H9 (cell line): ENCODE results near the gene PARG. TPM values are rescaled to one million over a fixed set of nuclear protein-coding genes. Genes with fewer than 3 reads are reported as not detected.

Experiments
- DNase-seq: peaks from one replicate; pipeline ENCODE4 v3.0.0-alpha.2; 2017
- H2AFZ ChIP-seq: one replicate; pipeline ENCODE4 v1.6.1; 2013; ENCODE audit warnings: mild to moderate bottlenecking, low read length, control low read depth, moderate library complexity
- H2AK5ac ChIP-seq: 2 replicates; pipeline ENCODE4 v1.6.1; 2013; ENCODE audit warnings: low read length, control low read depth, mixed read lengths; ENCODE audit not compliant: insufficient read length
- H2BK120ac ChIP-seq: one replicate; pipeline ENCODE4 v1.6.1; 2013; ENCODE audit warnings: low read depth, mild to moderate bottlenecking, low read length, control low read depth, inconsistent platforms; ENCODE audit not compliant: poor library complexity, severe bottlenecking
- H2BK12ac ChIP-seq: 2 replicates; pipeline ENCODE4 v1.6.1; 2013; ENCODE audit warnings: low read length, control low read depth, mixed read lengths, low read depth; ENCODE audit not compliant: insufficient read length
- H2BK15ac ChIP-seq: 2 replicates; pipeline ENCODE4 v1.6.1; 2013; ENCODE audit warnings: low read depth, low read length, control low read depth
- H2BK20ac ChIP-seq: one replicate; pipeline ENCODE4 v1.6.1; 2013; ENCODE audit warnings: low read depth, mild to moderate bottlenecking, low read length, control low read depth, inconsistent platforms; ENCODE audit not compliant: poor library complexity, severe bottlenecking
- H2BK5ac ChIP-seq: 2 replicates; pipeline ENCODE4 v1.6.1; 2013; ENCODE audit warnings: low read length, control low read depth, mixed read lengths; ENCODE audit not compliant: insufficient read length
- H3K14ac ChIP-seq: 2 replicates; pipeline ENCODE4 v1.6.1; 2013; ENCODE audit warnings: low read length, control low read depth; ENCODE audit not compliant: insufficient read depth
- H3K18ac ChIP-seq: 2 replicates; pipeline ENCODE4 v1.6.1; 2013; ENCODE audit warnings: low read depth, mild to moderate bottlenecking, mixed read lengths, low read length, control low read depth; ENCODE audit not compliant: insufficient read length
- H3K23ac ChIP-seq: 2 replicates; pipeline ENCODE4 v1.6.1; 2013; ENCODE audit warnings: low read length, control low read depth, mixed read lengths, low read depth; ENCODE audit not compliant: insufficient read length
- H3K23me2 ChIP-seq: 2 replicates; pipeline ENCODE4 v1.6.1; 2013; ENCODE audit warnings: low read depth, mild to moderate bottlenecking, mixed read lengths, low read length, control low read depth; ENCODE audit not compliant: insufficient read length, poor library complexity, severe bottlenecking
- H3K27ac ChIP-seq: 2 replicates; pipeline ENCODE4 v1.5.1; 2013; ENCODE audit warnings: low read length, control low read depth, mixed read lengths, low read depth; ENCODE audit not compliant: insufficient read length
- H3K27me3 ChIP-seq: 2 replicates; pipeline ENCODE4 v1.6.1; 2013; ENCODE audit warnings: low read length, control low read depth, inconsistent platforms; ENCODE audit not compliant: insufficient read depth
- H3K4ac ChIP-seq: 2 replicates; pipeline ENCODE4 v1.6.1; 2013; ENCODE audit warnings: low read depth, mild to moderate bottlenecking, control low read depth, inconsistent platforms, low read length, moderate library complexity
- H3K4me1 ChIP-seq: 2 replicates; pipeline ENCODE4 v1.6.1; 2013; ENCODE audit warnings: low read length, control low read depth, inconsistent platforms; ENCODE audit not compliant: insufficient read depth
- H3K4me2 ChIP-seq: 2 replicates; pipeline ENCODE4 v1.6.1; 2013; ENCODE audit warnings: low read length, control low read depth, mixed read lengths; ENCODE audit not compliant: insufficient read length, insufficient read depth
- H3K56ac ChIP-seq: 2 replicates; pipeline ENCODE4 v1.6.1; 2013; ENCODE audit warnings: low read depth, mild to moderate bottlenecking, mixed read lengths, low read length, control low read depth; ENCODE audit not compliant: insufficient read length
- H3K79me1 ChIP-seq: 2 replicates; pipeline ENCODE4 v1.6.1; 2013; ENCODE audit warnings: low read depth, mild to moderate bottlenecking, moderate library complexity, low read length, control low read depth, inconsistent platforms; ENCODE audit not compliant: insufficient read depth, poor library complexity, severe bottlenecking
- H3K79me2 ChIP-seq: 2 replicates; pipeline ENCODE4 v1.6.1; 2013; ENCODE audit warnings: low read length, control low read depth, inconsistent platforms; ENCODE audit not compliant: insufficient read depth
- H3K9ac ChIP-seq: 2 replicates; pipeline ENCODE4 v1.6.1; 2013; ENCODE audit warnings: low read length, control low read depth, mixed read lengths; ENCODE audit not compliant: insufficient read length; ENCODE audit errors: extremely low read depth
- H3K9me3 ChIP-seq: one replicate; pipeline ENCODE4 v1.6.1; 2013; ENCODE audit warnings: low read depth, low read length, inconsistent platforms; ENCODE audit not compliant: control insufficient read depth
- H3T11ph ChIP-seq: one replicate; pipeline ENCODE4 v1.6.1; 2013; ENCODE audit warnings: mild to moderate bottlenecking, low read length, control low read depth, inconsistent platforms
- H4K20me1 ChIP-seq: one replicate; pipeline ENCODE4 v1.6.1; 2013; ENCODE audit not compliant: control insufficient read depth, insufficient read length, insufficient read depth
- H4K5ac ChIP-seq: 2 replicates; pipeline ENCODE4 v1.6.1; 2013; ENCODE audit warnings: low read depth, mild to moderate bottlenecking, mixed read lengths, low read length, control low read depth; ENCODE audit not compliant: insufficient read length
- H4K8ac ChIP-seq: replicated peaks from 2 replicates; pipeline ENCODE4 v1.6.1; 2013; ENCODE audit warnings: low read length, control low read depth, mixed read lengths, low read depth; ENCODE audit not compliant: insufficient read length
- H4K91ac ChIP-seq: 2 replicates; pipeline ENCODE4 v1.6.1; 2013; ENCODE audit warnings: low read depth, mild to moderate bottlenecking, moderate library complexity, mixed read lengths, low read length, control low read depth; ENCODE audit not compliant: insufficient read length
- H3K27ac Mint-ChIP-seq, 3 experiments: 2 replicates in 2 of 3; 3 replicates in 1 of 3; pipeline ENCODE4 v1.8.0; 2020 to 2021; ENCODE audit warnings: mixed read lengths in 3 of 3, mild to moderate bottlenecking in 1 of 3, moderate library complexity in 1 of 3
- H3K27me3 Mint-ChIP-seq: 2 replicates; pipeline ENCODE4 v1.8.0; 2021; ENCODE audit warnings: low read depth, mild to moderate bottlenecking, moderate library complexity, mixed read lengths
- H3K36me3 Mint-ChIP-seq, 3 experiments: 2 replicates in 2 of 3; 3 replicates in 1 of 3; pipeline ENCODE4 v1.8.0; 2020 to 2021; ENCODE audit warnings: low read depth in 3 of 3, mixed read lengths in 3 of 3; ENCODE audit not compliant: insufficient read depth in 1 of 3
- H3K4me1 Mint-ChIP-seq, 2 experiments: 2 replicates each; pipeline ENCODE4 v1.8.0; 2020; ENCODE audit warnings: mixed read lengths in 2 of 2
- H3K4me3 Mint-ChIP-seq, 2 experiments: 2 replicates in 1 of 2; 3 replicates in 1 of 2; pipeline ENCODE4 v1.8.0; 2020 to 2021; ENCODE audit warnings: mild to moderate bottlenecking in 2 of 2, mixed read lengths in 2 of 2, moderate library complexity in 1 of 2
- H3K9me3 Mint-ChIP-seq, 2 experiments: 2 replicates in 1 of 2; 3 replicates in 1 of 2; pipeline ENCODE4 v1.8.0; 2020; ENCODE audit warnings: mild to moderate bottlenecking in 2 of 2, mixed read lengths in 2 of 2, moderate library complexity in 1 of 2
- CTCF ChIP-seq: fragments of 200-600 bp; sonication (generic); conservative IDR thresholded peaks from 3 replicates; pipeline ENCODE4 v1.8.0; 2021; ENCODE audit warnings: antibody characterized with exemption, mild to moderate bottlenecking
- total RNA-seq: library from RNA; stranded (reverse); gene quantifications from 2 replicates; pipeline ENCODE4 v1.2.1, GENCODE V29; 2021

PARG gene
- total RNA-seq, 1 experiment from 2014 or later, result 48.3 TPM

- no peak overlapping the region for H3K14ac ChIP-seq
- H3K23ac ChIP-seq, result no peak overlapping the region
- H3K56ac ChIP-seq, result no peak overlapping the region
- peaks cover 6 to 22% (median 11%) of the 10 kb centered on the region in 3 experiments; a peak in 5 of 7 replicates for H3K36me3 Mint-ChIP-seq
- H2BK120ac ChIP-seq, result no peak overlapping the region
- H4K5ac ChIP-seq, result no peak overlapping the region
- H3K79me2 ChIP-seq, result no peaks in the 10 kb centered on the region
- H3T11ph ChIP-seq, result no peak overlapping the region
- no peak for TF ChIP-seq CTCF
- H4K91ac ChIP-seq, result no peak overlapping the region
- no peak for DNase-seq
- no peak overlapping the region for H2BK15ac ChIP-seq
- no peak overlapping the region for H3K4me2 ChIP-seq
- H4K8ac ChIP-seq, result no peak overlapping the region
- H3K18ac ChIP-seq, result no peak overlapping the region
- no peak overlapping the region for H2AK5ac ChIP-seq
- no peaks in the 10 kb centered on the region for H3K27me3 ChIP-seq
- H2BK5ac ChIP-seq, result no peak overlapping the region
- H3K9ac ChIP-seq, result no peak overlapping the region
- peaks cover 49 to 56% of the 10 kb centered on the region in 2 experiments for H3K4me1 Mint-ChIP-seq
- no peaks in the 10 kb centered on the region for H3K9me3 Mint-ChIP-seq
- H3K9me3 ChIP-seq, result no peaks in the 10 kb centered on the region
- no peaks in the 10 kb centered on the region for H3K79me1 ChIP-seq
- H2BK12ac ChIP-seq, result no peak overlapping the region
- no peak overlapping the region for H2AFZ ChIP-seq
- no peak overlapping the region for H2BK20ac ChIP-seq
- peaks cover 13% of the 10 kb centered on the region; the same call in 1 of the 2 replicates for H3K4me1 ChIP-seq
- peak overlapping the region in 1 of 3 experiments; percentile 95; a peak in 4 of 7 replicates for H3K27ac Mint-ChIP-seq
- no peaks in the 10 kb centered on the region for H3K27me3 Mint-ChIP-seq
- H3K27ac ChIP-seq, result peak overlapping the region; percentile 77
- no peaks in the 10 kb centered on the region for H4K20me1 ChIP-seq
- no peak overlapping the region for H3K4ac ChIP-seq
- H3K4me3 Mint-ChIP-seq, result peak overlapping the region in 1 of 2 experiments; percentile 18; a peak in 1 of 5 replicates
- no peaks in the 10 kb centered on the region for H3K23me2 ChIP-seq
Observed at GRCh38 chr10:49830846-49831245, 111.0 kb downstream of the PARG start.
